Occipital lobe (tissue), 2 donors: Measurements from ENCODE around the gene CFH. TPM values are rescaled to one million over a fixed set of nuclear protein-coding genes. Genes with fewer than 3 reads are reported as not detected.
"Not testable (repeated sequence)": the region's sequence is repeated elsewhere in the genome, so short reads cannot be mapped to it uniquely, and the experiment has no call there.

ENCODE experiments used
- DNase-seq: peaks from one replicate; lab custom pipeline; 2025; lab: John Stamatoyannopoulos, UW
- total RNA-seq: library from RNA; depleted of rRNA; stranded (reverse); fragments of >200 nt; gene quantifications from one replicate; pipeline ENCODE4 v1.2.3, GENCODE V29; 2014

The CFH gene
- total RNA-seq = 34.3 TPM

DNA sequence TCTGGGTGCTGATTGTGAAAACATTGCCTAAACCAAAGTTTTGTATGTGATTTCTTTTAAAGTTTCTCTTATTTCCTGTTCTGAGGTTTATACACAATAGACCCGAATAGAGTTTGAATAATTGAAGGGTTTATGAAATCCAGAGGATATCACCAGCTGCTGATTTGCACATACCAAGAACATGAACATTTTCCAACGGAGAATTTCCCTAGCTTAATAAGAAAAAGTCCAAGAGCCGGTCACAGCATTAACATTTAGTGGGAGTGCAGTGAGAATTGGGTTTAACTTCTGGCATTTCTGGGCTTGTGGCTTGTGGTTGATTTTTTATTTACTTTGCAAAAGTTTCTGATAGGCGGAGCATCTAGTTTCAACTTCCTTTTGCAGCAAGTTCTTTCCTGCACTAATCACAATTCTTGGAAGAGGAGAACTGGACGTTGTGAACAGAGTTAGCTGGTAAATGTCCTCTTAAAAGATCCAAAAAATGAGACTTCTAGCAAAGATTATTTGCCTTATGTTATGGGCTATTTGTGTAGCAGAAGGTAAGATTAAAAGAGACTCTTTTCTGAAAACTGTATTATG is at the start of gene CFH:
Gene CFH (plus strand): TSS at position 407 of the 579 bp plus-strand sequence. CDS start 75 bp downstream, at position 482.
- DNase-seq = no peak

DNA sequence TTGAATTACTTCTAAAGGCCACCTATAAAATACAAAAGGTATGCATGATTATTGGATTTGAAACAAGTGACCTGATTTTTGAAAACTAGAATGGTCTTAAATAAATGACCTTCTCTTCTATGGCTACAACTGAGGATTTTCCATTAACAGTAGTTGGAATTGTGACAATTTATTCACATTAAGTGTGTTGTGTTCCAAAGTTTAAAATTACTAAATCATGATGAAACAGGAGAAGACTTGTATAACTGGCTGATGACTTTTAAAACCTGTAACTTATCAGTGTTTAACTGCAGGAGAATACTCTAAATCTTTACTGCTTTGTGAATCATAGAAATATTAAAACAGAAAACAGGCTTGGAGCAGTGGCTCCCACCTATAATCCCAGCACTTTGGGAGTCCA is 48.2 kb upstream of the CFH start:
- DNase-seq = no peak

DNA sequence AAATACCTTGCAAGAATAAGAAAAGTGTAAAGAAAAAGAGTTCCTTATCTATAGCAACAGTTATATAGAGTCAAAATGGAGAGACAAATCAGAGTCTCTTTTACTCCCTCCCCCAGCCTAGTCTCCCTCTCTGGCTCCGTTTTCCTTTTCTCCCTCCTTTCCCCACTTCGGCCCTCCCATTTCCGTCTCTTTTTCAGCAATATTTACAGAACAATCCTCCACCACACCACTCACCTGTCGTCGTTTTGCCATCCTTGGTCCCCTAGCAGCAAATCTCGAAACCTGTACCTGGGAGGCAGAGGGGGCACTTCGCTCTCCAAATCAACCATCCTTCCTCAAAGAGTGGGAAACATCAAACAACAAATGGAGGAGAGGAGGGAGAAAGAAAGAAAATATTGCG is 43.9 kb upstream of the CFH start:
- DNase-seq = peak; percentile 2

DNA sequence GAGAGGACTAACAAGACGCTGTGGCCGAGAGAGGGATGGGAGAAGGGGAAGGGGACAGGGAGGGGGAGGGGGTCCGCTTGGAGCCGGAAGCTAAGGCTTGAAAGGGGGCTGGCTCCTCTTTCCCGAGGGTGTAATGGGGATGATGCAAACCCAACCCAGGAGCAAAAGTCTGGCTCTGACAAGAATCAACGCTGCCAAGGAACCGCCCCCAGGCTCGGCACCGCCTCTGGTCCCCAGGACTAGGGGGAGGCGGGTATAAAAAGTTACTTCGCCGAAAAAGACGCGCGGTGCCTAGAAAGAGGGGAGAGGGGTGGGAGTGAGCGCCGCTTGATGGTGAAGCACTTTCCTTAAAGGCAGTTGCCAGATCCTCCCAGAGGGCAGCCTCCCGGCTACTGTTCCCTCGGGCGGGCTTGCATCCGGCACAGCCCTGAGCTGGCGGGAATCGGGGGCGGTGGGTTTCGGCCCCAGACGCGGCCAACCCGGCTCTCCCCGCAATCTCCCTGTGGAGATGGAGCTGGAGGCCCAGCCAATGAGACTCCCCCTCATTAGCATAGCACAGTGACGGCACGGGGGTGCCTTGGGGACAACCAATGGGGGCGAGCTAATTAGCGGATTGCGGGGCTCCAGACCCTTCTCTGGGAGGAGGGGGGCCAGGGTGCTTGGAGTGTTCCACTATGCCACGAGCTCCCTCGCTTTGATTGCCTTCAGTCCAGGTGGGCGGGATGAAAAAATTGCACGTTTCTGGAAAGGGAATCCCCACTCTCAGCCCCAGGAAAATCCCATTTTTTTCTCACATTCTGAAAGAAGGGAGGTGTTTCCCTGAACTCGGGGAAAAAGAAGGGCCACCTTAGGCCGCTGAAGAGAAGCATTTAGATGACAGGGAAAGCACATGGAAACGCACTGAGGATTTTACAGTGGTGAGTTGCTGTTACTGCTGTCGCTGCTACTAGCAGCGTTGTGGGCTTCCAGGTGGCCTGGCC is 43.2 kb upstream of the CFH start, which contains the start of gene KCNT2:
Gene KCNT2 (minus strand): TSS at position 51 of the 980 bp plus-strand sequence. CDS start 131 bp downstream, outside the sequence.
- DNase-seq = peak; percentile 39

DNA sequence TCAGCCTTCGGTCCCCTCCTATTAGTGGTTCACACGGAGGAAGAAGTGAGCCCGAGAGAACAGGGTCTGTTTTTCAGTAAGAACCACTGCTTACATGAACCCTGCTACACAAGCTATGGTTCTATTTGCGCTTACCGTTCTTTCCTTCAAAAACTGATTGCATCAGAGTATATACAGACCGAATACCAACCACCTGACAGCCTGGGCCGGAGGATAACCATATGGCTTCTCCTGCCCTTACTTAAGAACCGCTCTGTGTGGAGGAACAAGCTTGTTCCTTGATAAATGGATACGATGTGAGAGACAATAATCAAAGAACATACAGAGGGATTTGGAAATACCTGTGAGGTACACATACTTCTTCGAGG is 42.5 kb upstream of the CFH start:
- DNase-seq = no peak

DNA sequence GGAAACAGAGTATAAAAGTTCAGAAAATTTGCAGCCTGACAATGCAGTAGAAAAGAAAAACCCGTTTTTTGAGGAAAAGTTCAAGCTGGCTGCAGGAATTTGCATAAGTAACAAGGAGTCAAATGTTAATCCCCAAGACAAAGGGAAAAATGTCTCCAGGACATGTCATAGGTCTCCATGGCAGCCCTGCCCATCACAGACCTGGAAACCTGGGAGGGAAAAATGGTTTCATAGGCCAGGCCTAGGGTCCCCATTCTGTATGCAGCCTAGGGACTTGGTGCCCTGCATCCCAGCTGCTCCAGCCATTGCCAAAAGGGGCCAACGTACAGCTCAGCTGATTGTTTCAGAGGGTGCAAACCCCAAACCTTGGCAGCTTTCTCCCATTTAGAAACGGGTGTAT is 40.0 kb upstream of the CFH start:
- DNase-seq = no peak

DNA sequence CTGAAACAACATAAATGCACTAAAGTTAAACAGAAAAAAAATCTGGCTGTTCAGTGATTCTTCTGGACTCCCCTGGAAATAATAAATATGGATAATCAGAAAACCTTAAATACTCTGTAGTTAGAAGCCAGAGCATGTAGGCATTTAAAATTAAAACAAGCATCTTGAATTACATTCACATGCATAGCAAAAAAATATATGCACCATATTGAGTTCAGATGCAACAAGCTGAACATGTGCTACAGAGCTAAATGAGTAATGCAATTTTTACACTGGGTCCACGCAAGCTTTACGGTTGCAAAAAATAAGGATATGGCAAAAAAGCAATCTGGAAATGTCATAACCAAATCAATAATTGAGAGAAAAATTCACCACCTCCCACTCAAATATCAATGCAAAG is 32.1 kb upstream of the CFH start:
- DNase-seq = no peak

DNA sequence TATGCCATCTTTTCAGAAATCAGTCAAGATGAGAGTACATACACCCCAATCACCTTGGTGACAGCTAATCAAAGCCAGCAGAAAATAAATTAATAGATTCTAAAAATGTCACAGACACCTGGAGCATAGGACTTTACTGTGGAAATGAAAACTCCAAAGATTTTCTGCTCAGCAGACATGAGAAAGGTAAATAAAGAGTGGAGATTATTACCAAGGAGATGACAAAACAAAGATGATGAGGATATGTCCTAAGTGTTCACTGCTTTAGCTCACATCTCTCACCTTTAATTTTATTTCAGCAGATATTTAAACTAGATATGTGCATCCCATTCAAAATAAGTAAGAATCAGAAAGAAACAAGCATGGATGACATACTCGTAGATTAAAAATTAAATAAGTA is 28.8 kb upstream of the CFH start:
- no peak for DNase-seq

DNA sequence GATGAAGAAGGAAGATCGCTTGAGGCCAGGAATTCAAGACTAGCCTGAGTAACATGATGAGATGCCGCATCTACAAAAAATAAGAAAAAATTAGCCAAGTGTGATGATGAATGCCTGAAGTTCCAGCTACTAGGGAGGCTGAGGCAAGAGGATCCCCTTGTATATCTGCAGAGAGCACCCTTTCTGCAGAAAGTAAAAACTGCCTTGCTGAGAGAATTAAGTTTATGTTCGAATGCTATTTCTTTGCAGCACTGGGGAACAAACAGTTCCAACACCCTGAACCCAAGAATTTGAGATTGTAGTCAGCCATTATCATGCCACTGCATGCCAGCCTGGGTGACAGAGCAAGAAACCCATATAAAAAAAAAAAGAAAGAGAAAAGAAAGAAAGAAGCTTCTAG is 23.0 kb upstream of the CFH start:
- DNase-seq = no peak

DNA sequence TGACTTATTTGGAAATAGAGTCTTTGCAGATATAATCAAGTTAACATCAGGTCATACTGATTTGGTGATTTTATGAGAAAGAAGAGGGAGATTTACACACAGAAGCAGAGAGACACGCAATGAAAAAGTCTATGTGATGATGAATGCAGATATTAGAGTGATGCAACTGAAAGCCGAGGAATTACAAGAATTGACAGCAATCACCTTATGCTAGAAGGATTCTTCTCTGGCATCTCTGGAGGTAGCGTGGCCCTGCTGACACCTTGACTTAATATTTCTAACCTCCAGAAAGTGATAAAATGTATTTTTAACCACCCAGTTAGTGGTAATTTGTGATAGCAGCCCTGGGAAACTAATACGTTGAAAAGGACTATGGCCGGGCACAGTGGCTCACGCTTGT is 14.2 kb upstream of the CFH start:
- no peak for DNase-seq

DNA sequence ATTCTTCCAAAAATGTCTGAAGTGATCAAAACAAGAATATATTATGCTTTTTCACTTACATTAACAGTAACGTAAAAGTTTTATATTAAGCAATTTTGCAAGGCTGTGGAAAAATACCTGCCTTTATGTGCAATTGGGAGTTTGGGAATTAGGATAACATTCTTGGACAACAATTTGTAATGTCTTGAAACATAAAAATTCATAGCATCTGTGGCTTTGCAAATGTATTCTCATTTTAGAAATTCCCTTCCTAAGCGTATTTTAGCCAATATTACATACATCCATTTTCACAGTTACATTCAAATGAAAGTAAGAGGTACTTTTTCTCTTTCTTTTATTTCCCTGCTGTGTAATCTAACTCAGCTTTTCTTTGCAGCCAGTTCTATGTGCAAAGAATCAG is 13.4 kb upstream of the CFH start:
- no peak for DNase-seq

DNA sequence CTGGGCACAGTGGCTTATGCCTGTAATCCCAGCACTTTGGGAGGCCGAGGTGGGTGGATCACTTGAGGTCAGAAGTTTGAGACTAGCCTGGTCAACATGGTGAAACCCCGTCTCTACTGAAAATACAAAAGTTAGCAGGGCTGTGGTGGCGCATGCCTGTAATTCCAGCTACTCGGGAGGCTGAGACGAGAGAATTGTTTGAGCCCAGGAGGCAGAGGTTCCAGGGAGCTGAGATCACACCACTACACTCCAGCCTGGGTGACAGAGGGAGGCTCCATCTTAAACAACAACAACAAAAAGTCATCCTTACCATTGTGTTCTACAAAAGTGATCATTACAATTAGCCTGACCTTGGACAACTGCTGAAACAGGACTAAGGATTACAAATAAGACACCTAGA is 12.6 kb upstream of the CFH start:
- DNase-seq = not testable (repeated sequence)

DNA sequence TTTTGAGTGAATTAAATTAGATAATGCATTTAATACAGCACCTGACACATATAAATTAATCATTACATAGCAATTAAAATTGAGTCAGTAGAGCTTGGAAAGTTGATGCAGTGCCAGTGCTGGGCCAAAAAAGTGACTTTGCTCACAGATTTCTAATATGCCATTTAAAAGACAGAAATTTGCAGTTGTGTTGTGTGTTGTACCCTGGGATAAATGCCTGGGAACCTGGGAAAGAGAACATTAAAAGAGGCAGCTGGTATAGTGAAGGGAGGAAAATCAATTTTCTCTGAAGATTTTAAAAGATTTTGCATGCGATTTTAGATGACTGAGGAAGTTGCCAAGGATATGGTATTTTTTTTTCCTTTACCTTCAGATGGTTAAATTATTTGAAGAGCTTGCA is 10.9 kb upstream of the CFH start:
- DNase-seq = no peak

DNA sequence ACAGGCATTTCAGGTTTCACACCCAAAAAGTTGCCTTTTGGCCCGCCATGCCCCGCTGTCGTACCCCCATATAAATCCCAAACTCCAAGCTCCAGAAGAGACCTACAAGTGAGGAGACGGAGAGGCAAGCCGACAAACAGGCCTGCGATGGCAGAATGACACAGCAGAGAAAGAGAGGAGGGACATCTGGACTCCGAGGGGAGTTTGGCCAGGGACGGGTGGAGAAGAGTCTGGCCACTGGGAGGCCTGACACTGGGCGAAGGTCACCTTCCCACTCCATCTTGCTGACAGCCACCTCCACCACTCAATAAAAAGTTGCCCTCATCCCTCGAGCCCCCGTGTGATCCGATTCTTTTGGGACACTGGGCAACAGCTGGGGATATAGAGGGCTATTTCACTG is 1.9 kb upstream of the CFH start:
- DNase-seq = no peak

DNA sequence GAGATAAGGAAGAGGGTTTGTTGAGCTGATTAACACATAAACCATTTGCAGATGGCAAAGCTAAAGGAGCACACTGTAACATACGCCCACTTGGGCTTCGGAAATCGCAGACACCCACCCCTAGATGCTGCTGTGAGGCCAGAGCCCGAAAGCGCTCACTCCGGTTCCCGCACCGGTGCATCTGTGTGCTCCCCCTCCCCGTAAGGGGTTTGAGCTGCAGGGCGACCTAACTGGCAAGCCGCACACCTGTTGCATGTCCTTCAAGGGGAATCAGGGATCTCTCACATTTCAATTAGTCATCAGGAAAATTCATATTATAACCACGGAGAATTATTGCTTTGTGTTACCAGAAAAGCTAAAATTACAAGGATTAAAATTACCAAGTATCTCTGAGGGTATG is 1.4 kb upstream of the CFH start:
- DNase-seq = no peak

DNA sequence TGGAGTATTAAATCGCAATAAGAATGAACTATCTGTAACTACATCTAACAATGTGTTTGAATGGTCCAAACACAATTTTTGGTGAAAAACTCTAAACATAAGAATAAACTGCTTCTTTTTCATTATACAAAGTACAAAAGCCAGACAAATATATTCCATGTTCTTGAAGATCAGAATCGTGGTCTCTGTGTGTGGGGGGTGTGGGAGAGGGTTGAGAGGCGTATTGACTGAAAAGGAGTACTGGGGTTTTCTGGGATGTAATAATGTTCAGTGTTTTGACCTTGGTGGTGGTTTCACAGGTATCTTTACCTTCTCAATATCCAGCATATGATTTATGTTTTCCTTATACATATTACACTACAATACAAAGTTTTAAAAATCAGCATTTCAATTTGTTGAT is 764 bp upstream of the CFH start:
- DNase-seq = no peak

DNA sequence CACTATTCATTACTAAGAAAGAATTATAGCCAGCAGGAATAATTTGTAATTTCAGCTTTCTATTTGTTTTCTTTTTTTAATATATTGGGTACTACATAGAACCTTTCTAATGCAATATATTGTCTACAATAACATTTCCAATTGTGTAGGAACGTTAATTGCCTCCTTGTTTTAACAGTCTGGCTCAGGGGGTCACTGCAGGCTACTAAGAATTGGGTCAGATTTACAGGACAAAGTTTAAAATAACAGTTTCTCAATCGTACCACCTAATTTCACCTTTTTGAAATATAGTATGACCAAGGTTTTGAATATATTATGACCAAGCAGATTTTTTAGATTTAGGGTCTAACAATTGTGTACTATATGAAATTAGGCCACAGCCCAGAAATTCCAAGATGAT is 2.4 kb downstream of the CFH start:
- no peak for DNase-seq

DNA sequence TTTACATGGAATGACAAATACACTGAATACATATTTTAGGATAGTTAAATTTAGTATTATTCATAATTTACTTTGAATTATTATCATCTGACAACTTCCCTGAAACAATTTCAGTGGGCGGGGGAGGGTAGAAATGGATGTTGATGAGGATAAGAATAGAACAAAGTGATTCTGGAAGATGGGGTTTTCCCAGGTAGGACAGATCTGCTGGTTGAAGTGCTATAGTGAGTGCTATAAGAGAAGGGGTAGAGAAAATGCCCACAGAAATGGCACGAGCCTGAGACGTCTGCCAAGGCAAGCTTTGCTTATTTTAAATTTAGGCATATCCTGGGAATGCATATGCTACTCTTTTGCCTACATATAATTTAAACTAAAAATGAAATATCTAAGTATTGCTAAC is 3.2 kb downstream of the CFH start:
- DNase-seq = no peak

DNA sequence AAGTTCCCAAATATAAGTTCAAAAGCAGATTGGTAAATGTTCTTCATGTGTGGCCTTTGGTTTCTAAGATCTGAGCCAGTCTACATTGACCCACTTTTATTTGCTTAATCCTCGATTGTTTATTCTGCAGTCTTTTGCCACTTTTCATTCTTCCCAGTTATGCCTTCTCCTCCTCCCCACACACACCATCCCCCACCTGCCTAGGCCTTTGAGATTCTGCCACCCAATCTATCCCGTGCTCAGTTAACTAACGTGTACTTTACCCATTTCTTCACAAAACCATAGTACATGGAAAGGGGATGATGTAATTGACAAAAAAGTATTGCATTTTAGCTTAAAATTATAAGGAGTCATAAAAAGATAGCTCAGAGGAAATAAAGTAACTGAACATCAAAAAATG is 3.7 kb downstream of the CFH start:
- no peak for DNase-seq

DNA sequence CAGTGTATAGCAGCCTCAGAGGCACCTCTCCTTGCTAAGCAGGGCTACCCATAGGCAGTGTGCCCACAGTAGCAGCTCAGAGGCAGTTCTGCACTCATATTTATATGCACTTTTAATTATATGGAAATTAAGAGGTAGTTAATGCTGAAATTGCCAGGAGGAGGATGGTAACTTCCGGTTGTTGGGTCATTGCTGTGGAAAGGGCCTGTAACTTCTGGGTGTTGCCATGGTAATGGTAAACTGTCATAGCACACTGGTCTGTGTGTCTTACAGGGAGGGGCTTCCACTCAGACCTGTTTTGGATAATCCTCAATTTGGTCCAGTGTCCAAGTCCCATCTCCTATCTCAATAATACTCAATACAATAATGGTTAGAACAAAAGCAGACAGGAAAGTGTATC is 7.6 kb downstream of the CFH start:
- DNase-seq = no peak

DNA sequence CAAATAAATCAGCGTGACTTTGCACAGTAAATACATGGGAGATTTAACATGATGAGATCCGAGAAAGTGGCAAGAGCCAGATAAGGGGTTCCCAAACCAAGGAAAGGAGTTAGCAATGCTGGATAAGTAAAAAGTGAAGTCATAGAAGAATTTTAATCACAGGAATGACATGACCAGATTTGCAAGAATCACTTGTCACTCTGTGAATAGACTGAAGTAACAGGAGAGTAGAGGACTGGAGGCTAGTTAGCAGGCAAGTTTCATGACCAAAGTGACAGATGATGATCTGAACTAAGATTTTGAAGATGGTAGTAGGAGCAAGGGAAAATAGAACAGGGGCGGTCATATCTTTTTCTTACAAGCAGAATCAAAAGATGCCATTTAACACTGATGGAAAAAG is 8.4 kb downstream of the CFH start:
- no peak for DNase-seq

DNA sequence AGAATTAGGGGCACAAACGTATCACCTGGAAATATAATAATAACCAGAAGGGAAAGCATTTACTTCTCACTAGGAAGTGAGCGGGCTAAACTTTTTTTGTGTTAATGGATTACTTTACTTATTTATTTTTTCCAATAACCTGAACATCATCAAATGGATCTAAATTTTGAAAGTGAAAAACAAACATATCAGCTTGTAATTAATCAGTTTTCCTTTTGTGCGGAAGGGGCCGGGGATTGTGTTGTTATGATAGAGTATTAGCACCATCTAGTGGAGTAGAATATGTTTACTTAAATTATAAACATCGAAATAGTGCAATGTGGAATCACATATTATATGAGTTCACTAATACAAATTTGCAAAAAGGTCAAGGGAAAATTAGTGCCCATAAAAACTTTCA is 9.0 kb downstream of the CFH start:
- DNase-seq = no peak

DNA sequence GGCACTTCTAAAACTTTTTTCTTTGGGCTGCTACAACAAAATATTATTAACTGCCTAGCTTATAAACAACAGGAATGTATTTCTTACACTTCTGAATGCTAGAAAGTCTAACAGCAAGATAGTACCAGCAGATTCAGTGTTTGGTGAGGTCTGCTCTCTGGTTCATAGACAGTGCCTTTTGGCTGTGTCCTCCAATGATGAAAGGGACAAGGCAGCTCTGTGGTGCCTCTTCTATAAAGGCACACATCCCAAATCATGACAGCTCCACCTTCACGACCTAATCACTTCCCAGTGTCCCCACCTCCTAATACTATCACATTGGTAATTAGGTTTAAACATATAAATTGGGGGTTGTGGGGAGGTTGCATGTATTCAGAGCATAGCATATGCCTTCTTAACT is 9.5 kb downstream of the CFH start:
- DNase-seq = no peak
